ENCODE results near the gene ZNF296.

GRCh38 chr19:45046355-45046754 is 29.9 kb downstream of the ZNF296 start:
- TF ChIP-seq, protein P1, sequence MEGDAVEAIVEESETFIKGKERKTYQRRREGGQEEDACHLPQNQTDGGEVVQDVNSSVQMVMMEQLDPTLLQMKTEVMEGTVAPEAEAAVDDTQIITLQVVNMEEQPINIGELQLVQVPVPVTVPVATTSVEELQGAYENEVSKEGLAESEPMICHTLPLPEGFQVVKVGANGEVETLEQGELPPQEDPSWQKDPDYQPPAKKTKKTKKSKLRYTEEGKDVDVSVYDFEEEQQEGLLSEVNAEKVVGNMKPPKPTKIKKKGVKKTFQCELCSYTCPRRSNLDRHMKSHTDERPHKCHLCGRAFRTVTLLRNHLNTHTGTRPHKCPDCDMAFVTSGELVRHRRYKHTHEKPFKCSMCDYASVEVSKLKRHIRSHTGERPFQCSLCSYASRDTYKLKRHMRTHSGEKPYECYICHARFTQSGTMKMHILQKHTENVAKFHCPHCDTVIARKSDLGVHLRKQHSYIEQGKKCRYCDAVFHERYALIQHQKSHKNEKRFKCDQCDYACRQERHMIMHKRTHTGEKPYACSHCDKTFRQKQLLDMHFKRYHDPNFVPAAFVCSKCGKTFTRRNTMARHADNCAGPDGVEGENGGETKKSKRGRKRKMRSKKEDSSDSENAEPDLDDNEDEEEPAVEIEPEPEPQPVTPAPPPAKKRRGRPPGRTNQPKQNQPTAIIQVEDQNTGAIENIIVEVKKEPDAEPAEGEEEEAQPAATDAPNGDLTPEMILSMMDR (IDR thresholded peaks at IDR 0.05; ENCODE audit: insufficient read depth, low read length, poor library complexity, severe bottlenecking): no peak
- TF ChIP-seq EZH2phosphoT487 (conservative IDR thresholded peaks at IDR 0.05; ENCODE audit: low read length): no peak
